B cell (primary cell): ENCODE data around the gene LRRC36. TPM values are rescaled to one million over a fixed set of nuclear protein-coding genes. Genes with fewer than 3 reads are reported as not detected.

ENCODE experiments used
- ATAC-seq: fragments of 200-7000 bp; cut with Tn5 transposase; one replicate; pipeline ENCODE4 v1.10.0; 2021; ENCODE audit warnings: low read depth, mild to moderate bottlenecking, moderate number of reproducible peaks, moderate library complexity
- CTCF ChIA-PET: fragments of 350-600 bp; sonication (Branson Sonifier 250); formaldehyde crosslinking; loops from one replicate; lab custom pipeline; 2021; ENCODE audit warnings: antibody characterized with exemption, inconsistent platforms; lab: Charles Lee
- POLR2A ChIA-PET: fragments of 350-600 bp; sonication (Branson Sonifier 250); formaldehyde crosslinking; loops from one replicate; lab custom pipeline; 2021; ENCODE audit warnings: antibody characterized with exemption; lab: Charles Lee
- DNase-seq: peaks from one replicate; pipeline ENCODE4 v3.0.0; 2013
- H2AFZ ChIP-seq: 2 replicates; pipeline ENCODE4 v1.6.1; 2012; ENCODE audit warnings: mild to moderate bottlenecking, low read depth, low read length; ENCODE audit not compliant: insufficient read depth, poor library complexity, severe bottlenecking
- H3K27ac ChIP-seq, 2 donors: 1 replicate in 1 of 2; 2 replicates in 1 of 2; pipeline ENCODE4 v1.5.1; 2012 to 2013; ENCODE audit warnings: low read length in 2 of 2, mild to moderate bottlenecking in 2 of 2, moderate library complexity in 1 of 2
- H3K27me3 ChIP-seq, 4 experiments: fragments of 200-600 bp in 1 of 4; sonication (generic) in 1 of 4; replicated peaks in 1 of 4; 1 replicate in 2 of 4; 2 replicates in 2 of 4; pipeline versions ENCODE4 v1.6.1 to v1.7.0; 2013 to 2016; ENCODE audit warnings: low read length in 3 of 4, mild to moderate bottlenecking in 2 of 4, mixed read lengths in 1 of 4, moderate library complexity in 1 of 4; ENCODE audit not compliant: insufficient read depth in 4 of 4, control insufficient read depth in 3 of 4; ENCODE audit errors: control extremely low read depth in 1 of 4
- H3K36me3 ChIP-seq, 2 experiments: replicated peaks in 1 of 2; 1 replicate in 1 of 2; 2 replicates in 1 of 2; pipeline versions ENCODE4 v1.6.1 to v1.7.1; 2013; ENCODE audit warnings: low read length in 1 of 2; ENCODE audit not compliant: insufficient read depth in 2 of 2, control insufficient read depth in 1 of 2; ENCODE audit errors: control extremely low read depth in 1 of 2, extremely low read depth in 1 of 2
- H3K4me1 ChIP-seq, 2 donors: fragments of 200-600 bp in 1 of 2; sonication (generic) in 1 of 2; 1 replicate in 1 of 2; 2 replicates in 1 of 2; pipeline versions ENCODE4 v1.5.1 to v1.6.1; 2013 to 2017; ENCODE audit warnings: low read length in 2 of 2; ENCODE audit not compliant: control insufficient read depth in 2 of 2, insufficient read depth in 2 of 2
- H3K4me2 ChIP-seq: replicated peaks from 2 replicates; pipeline ENCODE3; 2012; ENCODE audit warnings: mild to moderate bottlenecking, low read depth, low read length; ENCODE audit not compliant: poor library complexity, severe bottlenecking
- H3K4me3 ChIP-seq, 5 experiments: fragments of 200-600 bp in 1 of 5; sonication (generic) in 1 of 5; 1 replicate in 3 of 5; 2 replicates in 2 of 5; pipeline versions ENCODE4 v1.5.1 to v1.7.0; 2011 to 2016; ENCODE audit warnings: low read length in 4 of 5, mild to moderate bottlenecking in 4 of 5, low read depth in 2 of 5, control low read depth in 1 of 5, moderate library complexity in 1 of 5; ENCODE audit not compliant: insufficient read depth in 1 of 5; ENCODE audit errors: control extremely low read depth in 1 of 5, extremely low read depth in 1 of 5
- H3K79me2 ChIP-seq: fragments of 200-600 bp; sonication (generic); one replicate; pipeline ENCODE4 v1.6.0; 2016; ENCODE audit warnings: low read length; ENCODE audit not compliant: control insufficient read depth, insufficient read depth
- H3K9ac ChIP-seq: fragments of 200-600 bp; sonication (generic); 2 replicates; pipeline ENCODE4 v1.6.1; 2017; ENCODE audit warnings: mild to moderate bottlenecking, low read length, moderate library complexity
- H3K9me3 ChIP-seq, 3 donors: one replicate each; pipeline versions ENCODE4 v1.6.1 to v1.7.1; 2013; ENCODE audit warnings: low read length in 2 of 3; ENCODE audit not compliant: control insufficient read depth in 2 of 3, insufficient read depth in 1 of 3; ENCODE audit errors: control extremely low read depth in 1 of 3
- H4K20me1 ChIP-seq: 2 replicates; pipeline ENCODE4 v1.6.0; 2012; ENCODE audit warnings: mild to moderate bottlenecking, low read length; ENCODE audit not compliant: insufficient read depth, control insufficient read depth, poor library complexity, severe bottlenecking
- H3K27ac Mint-ChIP-seq: one replicate; pipeline ENCODE4 v1.8.0; 2021; ENCODE audit warnings: mixed read lengths
- H3K27me3 Mint-ChIP-seq: one replicate; pipeline ENCODE4 v1.8.0; 2021; ENCODE audit warnings: mixed read lengths
- H3K4me1 Mint-ChIP-seq: one replicate; pipeline ENCODE4 v1.8.0; 2021; ENCODE audit warnings: mixed read lengths
- H3K4me3 Mint-ChIP-seq: one replicate; pipeline ENCODE4 v1.8.0; 2021; ENCODE audit warnings: mixed read lengths
- H3K9me3 Mint-ChIP-seq: one replicate; pipeline ENCODE4 v1.8.0; 2022; ENCODE audit warnings: mixed read lengths; ENCODE audit not compliant: insufficient read depth
- CTCF ChIP-seq: fragments of 200-600 bp; IDR thresholded peaks from one replicate; pipeline ENCODE4 v1.8.0; 2022; ENCODE audit warnings: antibody characterized with exemption, mild to moderate bottlenecking
- EZH2 ChIP-seq: IDR thresholded peaks from 2 replicates; pipeline ENCODE4 v1.6.1; 2012; ENCODE audit warnings: borderline replicate concordance, low read depth, mild to moderate bottlenecking, moderate library complexity, low read length; ENCODE audit not compliant: insufficient read depth, poor library complexity, severe bottlenecking
- WGBS: methylation state at CpG from one replicate; pipeline ENCODE4 v1.1.5; 2013; ENCODE audit warnings: missing lambda C conversion rate; ENCODE audit not compliant: insufficient coverage; 5-methylcytosine and 5-hydroxymethylcytosine counted together
- intact Hi-C: fragments of 100-400 bp; cut with micrococcal nuclease; formaldehyde crosslinking; loops from one replicate; pipeline ENCODE4 v1.10.0; 2022
- polyA plus RNA-seq: library from polyadenylated mRNA; depleted of rRNA; stranded (reverse); fragments of >200 nt; gene quantifications from 2 replicates; pipeline ENCODE4 v1.2.3, GENCODE V29; 2012
- total RNA-seq, 2 donors: library from RNA; stranded (reverse); fragments of 120-200 nt in 1 of 2; gene quantifications; 1 replicate in 1 of 2; 2 replicates in 1 of 2; pipeline versions ENCODE4 v1.2.3 to v1.2.4, GENCODE V29; 2013 to 2022

LRRC36 gene
- total and polyA plus RNA-seq, 2 donors (not counting 1 experiment from before 2014, with no cell fraction given) = 0.98 TPM; not detected in 1

GRCh38 chr16:67398546-67399217 lies 72.1 kb downstream of the LRRC36 start:
- H3K4me3 Mint-ChIP-seq = no peak overlapping the region
- 96% methylated on average over 19 of the region's 19 CpGs for WGBS
- peaks cover 21% of the 10 kb centered on the region for H3K27me3 Mint-ChIP-seq
- H3K9me3 Mint-ChIP-seq = no peaks in the 10 kb centered on the region
- H2AFZ ChIP-seq = no peak overlapping the region
- peak overlapping the region; percentile 49 for H3K4me2 ChIP-seq
- H3K9ac ChIP-seq = no peak overlapping the region
- CTCF ChIA-PET = interaction anchor here (1.0 to 1.9 kb wide), 11 partner anchors 10 to 154 kb away, joined by 3 to 11 read pairs (median 4); no protein-coding TSS in a partner anchor
- TF ChIP-seq CTCF (no peak), EZH2 (no peak)
- no peak overlapping the region for H3K4me3 ChIP-seq
- H3K27ac Mint-ChIP-seq = no peak overlapping the region
- H3K36me3 ChIP-seq = no peaks in the 10 kb centered on the region
- H3K9me3 ChIP-seq = peaks cover 0 to 7% (median 0%) of the 10 kb centered on the region in 3 donors
- ATAC-seq (no peak), DNase-seq (no peak)
- H3K27me3 ChIP-seq = peaks cover 0 to 39% (median 17%) of the 10 kb centered on the region in 4 experiments
- H3K79me2 ChIP-seq = no peaks in the 10 kb centered on the region
- H4K20me1 ChIP-seq = no peaks in the 10 kb centered on the region
- H3K27ac ChIP-seq = no peak overlapping the region
- POLR2A ChIA-PET = no interaction called here
- H3K4me1 ChIP-seq = peaks cover 16 to 22% of the 10 kb centered on the region in 2 donors
- peaks cover 8% of the 10 kb centered on the region for H3K4me1 Mint-ChIP-seq
- intact Hi-C loops = loop anchor here (1.0 to 10.0 kb wide), 4 partner anchors 54 to 421 kb away; partner anchors contain the start of gene PLEKHG4

GRCh38 chr16:67399218-67399733 lies 72.7 kb downstream of the LRRC36 start:
- Histone ChIP-seq H3K79me2 (no peaks in the 10 kb centered on the region), H3K9ac (no peak overlapping the region), H3K4me2 (peak overlapping the region; percentile 49), H3K9me3 (peaks cover 0 to 1% (median 0%) of the 10 kb centered on the region in 3 donors), H3K4me3 (no peak overlapping the region), H3K27me3 (peaks cover 0 to 33% (median 11%) of the 10 kb centered on the region in 4 experiments), H3K27ac (no peak overlapping the region), H3K36me3 (no peaks in the 10 kb centered on the region), H2AFZ (no peak overlapping the region), H4K20me1 (no peaks in the 10 kb centered on the region), H3K4me1 (peaks cover 11 to 16% of the 10 kb centered on the region in 2 donors)
- WGBS = 37% methylated on average over 42 of the region's 42 CpGs
- intact Hi-C loops = loop anchor here (1.0 to 10.0 kb wide), 4 partner anchors 54 to 422 kb away; partner anchors contain the start of gene PLEKHG4
- ChIA-PET CTCF (interaction anchor here (0.5 to 1.9 kb wide), 15 partner anchors 9 to 154 kb away, joined by 3 to 11 read pairs (median 4); no protein-coding TSS in a partner anchor), POLR2A (no interaction called here)
- Mint-ChIP-seq H3K27me3 (peaks cover 16% of the 10 kb centered on the region), H3K4me3 (no peak overlapping the region), H3K4me1 (peaks cover 3% of the 10 kb centered on the region), H3K27ac (no peak overlapping the region), H3K9me3 (no peaks in the 10 kb centered on the region)
- TF ChIP-seq CTCF (peak; percentile 84), EZH2 (no peak)
- peak; percentile 72 for DNase-seq
- peak; percentile 78 for ATAC-seq
